Measurements from ENCODE around the gene PEMT. TPM values are rescaled to one million over a fixed set of nuclear protein-coding genes. Genes with fewer than 3 reads are reported as not detected.

PEMT gene
- total RNA-seq, 2 donors from 2014 or later: 38.3 to 52.7 TPM

DNA sequence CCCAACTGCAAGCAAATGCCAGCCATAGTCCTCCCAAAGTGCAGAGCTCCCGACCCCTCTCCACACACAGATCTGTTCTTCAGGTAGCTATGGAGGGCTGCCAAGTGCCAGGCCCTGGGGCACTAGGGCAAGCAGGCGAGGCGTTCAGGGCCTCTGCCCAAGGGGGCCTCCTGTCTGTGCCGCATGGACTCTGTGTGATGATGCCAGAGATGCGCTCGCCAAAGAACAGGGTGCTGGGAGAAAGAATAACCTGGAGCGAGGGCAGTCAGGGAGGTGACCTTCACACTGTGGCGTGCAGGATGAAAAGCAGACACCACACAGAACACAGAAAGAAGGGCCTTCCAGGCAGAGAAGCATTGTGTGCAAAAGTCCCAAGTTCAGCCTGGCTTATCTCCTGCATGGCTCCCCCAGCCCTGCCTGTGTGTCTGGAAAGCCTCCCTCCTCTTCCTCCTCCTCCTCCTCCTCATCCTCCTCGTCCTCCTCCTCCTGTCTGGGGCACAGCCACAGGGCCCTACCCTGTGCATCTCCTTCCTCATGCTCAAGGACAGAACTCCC is 44.2 kb downstream of the PEMT start:
- Mint-ChIP-seq H3K4me1 (no peaks in the 10 kb centered on the region), H3K27ac (no peak overlapping the region), H3K36me3 (ENCODE audit: low read depth) (no peaks in the 10 kb centered on the region), H3K27me3 (ENCODE audit: insufficient read depth) (no peaks in the 10 kb centered on the region), H3K9me3 (no peaks in the 10 kb centered on the region), H3K4me3 (no peak overlapping the region)
- H3K27ac ChIP-seq (ENCODE audit: low read depth, low read length): no peak overlapping the region
- no peak overlapping the region for H3K4me3 ChIP-seq (ENCODE audit: low read length)
- no peak for DNase-seq
- no peaks in the 10 kb centered on the region for H3K27me3 ChIP-seq (ENCODE audit: control insufficient read depth, insufficient read depth, low read length, poor library complexity, severe bottlenecking)
- H3K9ac ChIP-seq (ENCODE audit: extremely low read depth, low read length, poor library complexity, severe bottlenecking): no peak overlapping the region
- TF ChIP-seq, protein P1, sequence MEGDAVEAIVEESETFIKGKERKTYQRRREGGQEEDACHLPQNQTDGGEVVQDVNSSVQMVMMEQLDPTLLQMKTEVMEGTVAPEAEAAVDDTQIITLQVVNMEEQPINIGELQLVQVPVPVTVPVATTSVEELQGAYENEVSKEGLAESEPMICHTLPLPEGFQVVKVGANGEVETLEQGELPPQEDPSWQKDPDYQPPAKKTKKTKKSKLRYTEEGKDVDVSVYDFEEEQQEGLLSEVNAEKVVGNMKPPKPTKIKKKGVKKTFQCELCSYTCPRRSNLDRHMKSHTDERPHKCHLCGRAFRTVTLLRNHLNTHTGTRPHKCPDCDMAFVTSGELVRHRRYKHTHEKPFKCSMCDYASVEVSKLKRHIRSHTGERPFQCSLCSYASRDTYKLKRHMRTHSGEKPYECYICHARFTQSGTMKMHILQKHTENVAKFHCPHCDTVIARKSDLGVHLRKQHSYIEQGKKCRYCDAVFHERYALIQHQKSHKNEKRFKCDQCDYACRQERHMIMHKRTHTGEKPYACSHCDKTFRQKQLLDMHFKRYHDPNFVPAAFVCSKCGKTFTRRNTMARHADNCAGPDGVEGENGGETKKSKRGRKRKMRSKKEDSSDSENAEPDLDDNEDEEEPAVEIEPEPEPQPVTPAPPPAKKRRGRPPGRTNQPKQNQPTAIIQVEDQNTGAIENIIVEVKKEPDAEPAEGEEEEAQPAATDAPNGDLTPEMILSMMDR (conservative IDR thresholded peaks at IDR 0.05): no peak
- H3K9me3 ChIP-seq (ENCODE audit: control insufficient read depth, low read length): no peaks in the 10 kb centered on the region
- no peaks in the 10 kb centered on the region for H3K36me3 ChIP-seq (ENCODE audit: control insufficient read depth, insufficient read depth, low read length)
- no peaks in the 10 kb centered on the region for H3K4me1 ChIP-seq (ENCODE audit: control insufficient read depth, insufficient read depth, low read length)
- WGBS, 2 experiments (ENCODE audit: insufficient coverage in 1 of 2, insufficient read length in 1 of 2): 95 to 96% methylated on average over 4 to 9 of the region's 9 CpGs

DNA sequence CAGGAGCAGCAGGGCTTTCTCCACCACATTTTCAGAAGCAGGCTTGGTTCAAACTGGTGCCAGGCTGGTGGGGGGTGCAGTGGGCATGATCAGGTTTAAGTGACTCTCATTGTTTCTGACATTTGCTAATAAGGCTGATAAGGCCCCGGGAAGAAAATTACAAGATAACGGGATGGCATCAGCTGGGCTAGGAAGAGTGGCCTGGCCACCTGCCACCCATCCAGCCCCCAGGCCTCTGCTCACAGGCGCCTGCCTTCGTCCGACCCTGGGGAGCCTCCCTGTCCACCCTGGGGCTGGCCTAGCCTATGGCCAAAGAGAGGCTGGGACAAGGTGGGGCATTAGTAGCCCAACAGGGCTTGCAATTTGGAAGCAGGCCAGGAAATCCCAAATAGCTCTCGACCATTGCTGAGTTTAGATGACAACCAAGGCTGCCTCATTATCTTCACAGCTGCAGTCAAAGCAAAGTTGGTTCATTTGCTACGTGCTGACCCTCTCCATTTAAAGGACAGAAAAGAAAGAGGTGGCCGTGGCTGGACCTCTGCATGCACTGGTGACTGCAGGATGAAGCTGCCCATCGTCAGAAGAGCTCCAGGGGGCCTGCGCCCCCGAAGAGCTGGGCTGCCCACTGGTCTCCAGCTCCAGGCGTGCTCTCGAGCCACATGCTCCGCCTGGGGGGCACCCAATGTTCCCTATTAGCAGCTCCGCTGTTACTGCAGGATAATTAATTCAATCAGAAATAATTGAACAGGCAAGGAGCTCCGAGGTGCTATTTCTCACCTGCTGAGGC is 44.9 kb downstream of the PEMT start:
- H3K27me3 ChIP-seq (ENCODE audit: control insufficient read depth, insufficient read depth, low read length, poor library complexity, severe bottlenecking): no peaks in the 10 kb centered on the region
- no peaks in the 10 kb centered on the region for H3K27me3 Mint-ChIP-seq (ENCODE audit: insufficient read depth)
- H3K9me3 Mint-ChIP-seq: no peaks in the 10 kb centered on the region
- H3K4me1 Mint-ChIP-seq: no peaks in the 10 kb centered on the region
- no peaks in the 10 kb centered on the region for H3K36me3 Mint-ChIP-seq (ENCODE audit: low read depth)
- TF ChIP-seq, protein P1 (conservative IDR thresholded peaks at IDR 0.05): no peak
- no peaks in the 10 kb centered on the region for H3K4me1 ChIP-seq (ENCODE audit: control insufficient read depth, insufficient read depth, low read length)
- no peak for DNase-seq
- WGBS, 2 experiments (ENCODE audit: insufficient coverage in 1 of 2, insufficient read length in 1 of 2): 92 to 96% methylated on average over 6 to 16 of the region's 16 CpGs
- H3K27ac Mint-ChIP-seq: no peak overlapping the region
- no peak overlapping the region for H3K4me3 ChIP-seq (ENCODE audit: low read length)
- H3K36me3 ChIP-seq (ENCODE audit: control insufficient read depth, insufficient read depth, low read length): no peaks in the 10 kb centered on the region
- no peak overlapping the region for H3K4me3 Mint-ChIP-seq
- no peaks in the 10 kb centered on the region for H3K9me3 ChIP-seq (ENCODE audit: control insufficient read depth, low read length)
- no peak overlapping the region for H3K27ac ChIP-seq (ENCODE audit: low read depth, low read length)
- H3K9ac ChIP-seq (ENCODE audit: extremely low read depth, low read length, poor library complexity, severe bottlenecking): no peak overlapping the region

DNA sequence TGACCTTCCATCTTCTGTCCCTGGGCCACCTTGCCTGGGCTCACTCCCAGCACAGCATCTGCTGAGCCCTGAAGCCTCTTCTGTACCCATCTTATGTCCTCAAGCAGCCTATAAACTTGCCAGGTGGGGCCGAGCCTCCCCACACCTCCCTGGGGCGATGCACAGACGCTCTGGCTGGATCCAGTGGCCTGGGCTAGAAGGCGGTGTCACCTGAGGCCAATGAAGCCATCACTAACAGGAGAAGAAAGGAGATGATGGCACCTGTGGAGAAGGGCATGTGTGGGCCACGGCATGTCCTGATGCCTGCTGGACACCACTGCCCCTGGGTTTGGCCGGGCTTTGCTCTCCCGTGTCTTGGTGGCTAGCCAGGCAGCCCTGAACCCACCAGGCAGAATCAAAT is 45.5 kb downstream of the PEMT start:
- 93 to 100% methylated on average over 2 to 7 of the region's 7 CpGs for WGBS, 2 experiments (ENCODE audit: insufficient coverage in 1 of 2, insufficient read length in 1 of 2)
- no peaks in the 10 kb centered on the region for H3K36me3 Mint-ChIP-seq (ENCODE audit: low read depth)
- Histone ChIP-seq H3K27me3 (ENCODE audit: control insufficient read depth, insufficient read depth, low read length, poor library complexity, severe bottlenecking) (no peaks in the 10 kb centered on the region), H3K9me3 (ENCODE audit: control insufficient read depth, low read length) (no peaks in the 10 kb centered on the region), H3K4me3 (ENCODE audit: low read length) (no peak overlapping the region), H3K9ac (ENCODE audit: extremely low read depth, low read length, poor library complexity, severe bottlenecking) (no peak overlapping the region), H3K4me1 (ENCODE audit: control insufficient read depth, insufficient read depth, low read length) (no peaks in the 10 kb centered on the region), H3K36me3 (ENCODE audit: control insufficient read depth, insufficient read depth, low read length) (no peaks in the 10 kb centered on the region), H3K27ac (ENCODE audit: low read depth, low read length) (no peak overlapping the region)
- H3K9me3 Mint-ChIP-seq: no peaks in the 10 kb centered on the region
- no peak overlapping the region for H3K4me3 Mint-ChIP-seq
- no peak overlapping the region for H3K27ac Mint-ChIP-seq
- no peak for DNase-seq
- no peaks in the 10 kb centered on the region for H3K4me1 Mint-ChIP-seq
- TF ChIP-seq, protein P1 (conservative IDR thresholded peaks at IDR 0.05): no peak
- H3K27me3 Mint-ChIP-seq (ENCODE audit: insufficient read depth): no peaks in the 10 kb centered on the region
